MM.1S (cell line): ENCODE results near the gene OSGEP.

Experiments
- DNase-seq: peaks from one replicate; pipeline ENCODE4 v3.0.0-alpha.2; 2015
- H2AFZ ChIP-seq: fragments of 300-600 bp; sonication (generic); 2 replicates; pipeline ENCODE4 v1.6.0; 2016; ENCODE audit warnings: antibody characterized with exemption, low read length
- H3F3A ChIP-seq: fragments of 300-600 bp; sonication (generic); 2 replicates; pipeline ENCODE4 v1.6.1; 2016; ENCODE audit warnings: mild to moderate bottlenecking, antibody characterized with exemption, low read length, moderate library complexity, mixed read lengths; ENCODE audit not compliant: insufficient read depth
- H3K27ac ChIP-seq: fragments of 300-600 bp; sonication (generic); 2 replicates; pipeline ENCODE4 v1.5.1; 2016; ENCODE audit warnings: mild to moderate bottlenecking, low read length
- H3K27me3 ChIP-seq: fragments of 300-600 bp; sonication (generic); replicated peaks from 2 replicates; pipeline ENCODE4 v1.6.0; 2016; ENCODE audit warnings: low read length; ENCODE audit not compliant: insufficient read depth
- H3K36me3 ChIP-seq: fragments of 300-600 bp; sonication (generic); replicated peaks from 2 replicates; pipeline ENCODE4 v1.6.1; 2016; ENCODE audit warnings: mild to moderate bottlenecking, low read length, mixed read lengths; ENCODE audit not compliant: insufficient read depth
- H3K4me1 ChIP-seq: fragments of 300-600 bp; sonication (generic); 2 replicates; pipeline ENCODE4 v1.6.1; 2016; ENCODE audit warnings: low read length, mixed read lengths
- H3K4me2 ChIP-seq: fragments of 300-600 bp; sonication (generic); 2 replicates; pipeline ENCODE4 v1.6.0; 2016; ENCODE audit warnings: low read depth, low read length
- H3K4me3 ChIP-seq: fragments of 300-600 bp; sonication (generic); 2 replicates; pipeline ENCODE4 v1.5.1; 2016; ENCODE audit warnings: low read length, mixed read lengths
- H3K79me2 ChIP-seq: fragments of 300-600 bp; sonication (generic); 2 replicates; pipeline ENCODE4 v1.6.1; 2016; ENCODE audit warnings: mixed run types, low read length, mixed read lengths
- H3K9ac ChIP-seq: fragments of 300-600 bp; sonication (generic); 2 replicates; pipeline ENCODE4 v1.6.1; 2016; ENCODE audit warnings: low read length, mixed read lengths
- H3K9me2 ChIP-seq: fragments of 300-600 bp; sonication (generic); replicated peaks from 2 replicates; pipeline ENCODE4 v1.6.1; 2016; ENCODE audit warnings: mild to moderate bottlenecking, low read length, mixed read lengths; ENCODE audit not compliant: insufficient read depth
- H3K9me3 ChIP-seq: fragments of 300-600 bp; sonication (generic); replicated peaks from 2 replicates; pipeline ENCODE4 v1.6.1; 2016; ENCODE audit warnings: mild to moderate bottlenecking, low read length, mixed read lengths; ENCODE audit not compliant: insufficient read depth
- H4K20me1 ChIP-seq: fragments of 300-600 bp; sonication (generic); 2 replicates; pipeline ENCODE4 v1.6.1; 2016; ENCODE audit warnings: mild to moderate bottlenecking, low read length, moderate library complexity, mixed read lengths; ENCODE audit not compliant: insufficient read depth
- CTCF ChIP-seq: fragments of 300-600 bp; sonication (generic); IDR thresholded peaks from 2 replicates; pipeline ENCODE4 v1.5.1; 2016; ENCODE audit warnings: antibody characterized with exemption, low read length, mixed read lengths
- EZH2 ChIP-seq: fragments of 300-600 bp; sonication (generic); optimal IDR thresholded peaks from 2 replicates; pipeline ENCODE3; 2017; ENCODE audit warnings: low read depth, mild to moderate bottlenecking, antibody characterized with exemption, low read length, mixed read lengths
- EZH2phosphoT487 ChIP-seq: fragments of 300-600 bp; sonication (generic); IDR thresholded peaks from 2 replicates; pipeline ENCODE4 v1.6.1; 2018; ENCODE audit warnings: antibody characterized with exemption, low read length

The OSGEP gene

GRCh38 chr14:20494935-20495766, 40.5 kb upstream of the OSGEP start:
- TF ChIP-seq EZH2phosphoT487 = no peak
- no peak for TF ChIP-seq EZH2
- no peak for TF ChIP-seq CTCF
- H3K36me3 ChIP-seq = no peaks in the 10 kb centered on the region
- H3K4me2 ChIP-seq = no peak overlapping the region
- H4K20me1 ChIP-seq = no peaks in the 10 kb centered on the region
- H3K9me2 ChIP-seq = no peaks in the 10 kb centered on the region
- peaks cover 11% of the 10 kb centered on the region for H3F3A ChIP-seq
- H3K9ac ChIP-seq = no peak overlapping the region
- H3K4me3 ChIP-seq = no peak overlapping the region
- no peak for DNase-seq
- H3K27me3 ChIP-seq = no peaks in the 10 kb centered on the region
- no peak overlapping the region for H2AFZ ChIP-seq
- H3K79me2 ChIP-seq = no peaks in the 10 kb centered on the region
- no peak overlapping the region for H3K27ac ChIP-seq
- H3K9me3 ChIP-seq = no peaks in the 10 kb centered on the region
- H3K4me1 ChIP-seq = peaks cover 18% of the 10 kb centered on the region

- H3K9ac ChIP-seq = no peak overlapping the region
- peaks cover 21% of the 10 kb centered on the region for H3K4me1 ChIP-seq
- no peak overlapping the region for H3K4me2 ChIP-seq
- H3K9me2 ChIP-seq = no peaks in the 10 kb centered on the region
- H3K79me2 ChIP-seq = no peaks in the 10 kb centered on the region
- no peaks in the 10 kb centered on the region for H3K27me3 ChIP-seq
- H3F3A ChIP-seq = peaks cover 11% of the 10 kb centered on the region
- no peaks in the 10 kb centered on the region for H3K36me3 ChIP-seq
- no peak for TF ChIP-seq CTCF
- TF ChIP-seq EZH2phosphoT487 = no peak
- DNase-seq = no peak
- no peaks in the 10 kb centered on the region for H4K20me1 ChIP-seq
- H3K27ac ChIP-seq = no peak overlapping the region
- H3K4me3 ChIP-seq = no peak overlapping the region
- no peaks in the 10 kb centered on the region for H3K9me3 ChIP-seq
- no peak overlapping the region for H2AFZ ChIP-seq
Measured at GRCh38 chr14:20493634-20494033, 39.0 kb upstream of the OSGEP start.

GRCh38 chr14:20492486-20492885, 37.9 kb upstream of the OSGEP start:
- no peak overlapping the region for H3K4me3 ChIP-seq
- H3K27ac ChIP-seq = peak overlapping the region; percentile 89; the same call in 1 of the 2 replicates
- no peaks in the 10 kb centered on the region for H4K20me1 ChIP-seq
- H3K9ac ChIP-seq = no peak overlapping the region
- H3K36me3 ChIP-seq = no peaks in the 10 kb centered on the region
- H3K9me2 ChIP-seq = no peaks in the 10 kb centered on the region
- TF ChIP-seq CTCF (no peak), EZH2 (no peak), EZH2phosphoT487 (no peak)
- no peaks in the 10 kb centered on the region for H3K79me2 ChIP-seq
- peak overlapping the region; percentile 60 for H3K4me2 ChIP-seq
- H3K27me3 ChIP-seq = no peaks in the 10 kb centered on the region
- peaks cover 11% of the 10 kb centered on the region for H3F3A ChIP-seq
- H3K9me3 ChIP-seq = no peaks in the 10 kb centered on the region
- no peak for DNase-seq
- H2AFZ ChIP-seq = no peak overlapping the region
- H3K4me1 ChIP-seq = peaks cover 21% of the 10 kb centered on the region
